ENCODE results near the gene DNAJB4. TPM values are rescaled to one million over a fixed set of nuclear protein-coding genes. Genes with fewer than 3 reads are reported as not detected.
"Not testable (repeated sequence)": the region's sequence is repeated elsewhere in the genome, so short reads cannot be mapped to it uniquely, and the experiment has no call there.

Gene DNAJB4
- total RNA-seq, 4 donors from 2014 or later, result 16.8 to 30.2 (median 24.9) TPM

DNA sequence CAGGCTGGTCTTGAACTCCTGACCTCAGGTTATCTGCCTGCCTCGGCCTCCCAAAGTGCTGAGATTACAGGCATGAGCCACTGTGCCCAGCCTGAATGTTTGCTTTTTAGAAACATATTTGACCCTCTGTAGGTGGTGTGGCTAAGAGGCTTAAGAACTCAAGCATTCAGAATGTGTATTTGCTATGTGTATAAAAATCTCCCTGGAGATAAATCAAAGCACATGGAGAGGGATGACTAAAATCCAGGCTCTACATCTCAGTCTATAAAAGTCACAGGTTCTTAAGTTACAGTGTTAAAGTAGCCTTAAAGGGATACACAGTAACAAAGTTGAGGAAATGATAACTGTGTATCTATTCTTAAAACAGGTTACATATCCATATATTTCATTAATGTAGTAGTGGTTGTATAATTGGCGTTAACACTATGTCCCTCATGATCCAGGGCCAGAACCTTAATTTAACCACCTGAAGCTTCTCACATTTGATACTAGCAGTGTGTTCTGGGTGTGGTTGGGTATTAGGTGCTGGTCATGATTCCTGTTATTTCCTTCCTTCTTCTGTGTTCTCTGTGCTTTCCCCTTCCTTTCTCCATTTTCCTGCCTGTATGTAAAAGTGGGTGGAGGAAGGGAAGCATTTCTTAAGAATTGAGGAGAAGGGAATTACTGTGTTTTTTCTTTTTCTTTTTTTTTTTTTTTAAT, 57.2 kb downstream of the DNAJB4 start:
- DNase-seq (ENCODE audit: low spot score in 2 of 2), result no peak
- no peak overlapping the region for H3K4me3 ChIP-seq
- 83% methylated on average over 2 of the region's 2 CpGs for WGBS
- no peaks in the 10 kb centered on the region for H3K36me3 ChIP-seq
- H3K9me3 ChIP-seq, result no peaks in the 10 kb centered on the region
- no peaks in the 10 kb centered on the region for H3K4me1 ChIP-seq
- no peaks in the 10 kb centered on the region for H3K27me3 ChIP-seq
- H3K27ac ChIP-seq, result no peak overlapping the region
- TF ChIP-seq POLR2AphosphoS5 (IDR thresholded peaks at IDR 0.05), result no peak
- TF ChIP-seq POLR2A (IDR thresholded peaks at IDR 0.05), result no peak
- TF ChIP-seq, protein P1, sequence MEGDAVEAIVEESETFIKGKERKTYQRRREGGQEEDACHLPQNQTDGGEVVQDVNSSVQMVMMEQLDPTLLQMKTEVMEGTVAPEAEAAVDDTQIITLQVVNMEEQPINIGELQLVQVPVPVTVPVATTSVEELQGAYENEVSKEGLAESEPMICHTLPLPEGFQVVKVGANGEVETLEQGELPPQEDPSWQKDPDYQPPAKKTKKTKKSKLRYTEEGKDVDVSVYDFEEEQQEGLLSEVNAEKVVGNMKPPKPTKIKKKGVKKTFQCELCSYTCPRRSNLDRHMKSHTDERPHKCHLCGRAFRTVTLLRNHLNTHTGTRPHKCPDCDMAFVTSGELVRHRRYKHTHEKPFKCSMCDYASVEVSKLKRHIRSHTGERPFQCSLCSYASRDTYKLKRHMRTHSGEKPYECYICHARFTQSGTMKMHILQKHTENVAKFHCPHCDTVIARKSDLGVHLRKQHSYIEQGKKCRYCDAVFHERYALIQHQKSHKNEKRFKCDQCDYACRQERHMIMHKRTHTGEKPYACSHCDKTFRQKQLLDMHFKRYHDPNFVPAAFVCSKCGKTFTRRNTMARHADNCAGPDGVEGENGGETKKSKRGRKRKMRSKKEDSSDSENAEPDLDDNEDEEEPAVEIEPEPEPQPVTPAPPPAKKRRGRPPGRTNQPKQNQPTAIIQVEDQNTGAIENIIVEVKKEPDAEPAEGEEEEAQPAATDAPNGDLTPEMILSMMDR (IDR thresholded peaks at IDR 0.05), result no peak
- no peak for TF ChIP-seq EP300 (IDR thresholded peaks at IDR 0.05)

DNA sequence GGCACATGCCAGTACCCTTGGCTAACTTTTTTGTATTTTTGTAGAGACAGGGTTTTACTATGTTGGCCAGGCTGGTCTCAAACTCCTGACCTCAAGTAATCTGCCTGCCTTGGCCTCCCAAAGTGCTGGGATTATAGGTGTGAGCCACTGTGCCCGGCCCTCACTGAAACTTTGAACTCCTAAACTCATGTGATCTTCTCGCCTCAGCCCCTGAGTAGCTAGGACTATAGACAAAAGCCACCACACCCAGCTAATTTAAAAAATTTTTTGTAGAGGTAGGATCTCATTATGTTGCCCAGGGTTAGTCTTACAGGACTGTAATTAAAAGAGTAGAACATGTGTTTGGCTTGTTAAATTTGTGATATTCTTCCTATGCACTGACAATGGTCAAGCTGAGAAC, 60.1 kb downstream of the DNAJB4 start:
- H3K9me3 ChIP-seq; H3K4me3 ChIP-seq; H3K27ac ChIP-seq; H3K27me3 ChIP-seq; DNase-seq (ENCODE audit: low spot score in 2 of 2); H3K4me1 ChIP-seq; H3K36me3 ChIP-seq: not testable (repeated sequence)
- WGBS, result 92% methylated on average over 2 of the region's 2 CpGs

Other genes with a start within 250 kb of the DNAJB4 start
- gene USP33, start 245.1 kb upstream of the DNAJB4 start, total RNA-seq, result 100 to 1,000 TPM in 1 of 4 donors, 10 to 100 TPM in 3; 45.3 to 108 (median 53.6) TPM
- gene MIGA1, start 225.3 kb upstream of the DNAJB4 start, total RNA-seq, result 10 to 100 TPM in 2 of 4 donors, 1 to 10 TPM in 2; 7.6 to 17.6 (median 10.2) TPM
- 1 to 10 TPM in 3 of 4 donors, under 1 TPM in 1; 0.60 to 3.3 (median 2.1) TPM for gene NEXN, start 116.3 kb upstream of the DNAJB4 start, total RNA-seq
- gene FUBP1, start 25.9 kb upstream of the DNAJB4 start, total RNA-seq, result 100 to 1,000 TPM in 1 of 4 donors, 10 to 100 TPM in 3; 57.9 to 178 (median 68.5) TPM
- gene GIPC2, start 41.0 kb downstream of the DNAJB4 start, total RNA-seq, result 1 to 10 TPM; 4.2 to 5.9 (median 4.5) TPM

Data from suprapubic skin (tissue), 4 donors.